Amniotic stem cell (primary cell): ENCODE results near the gene RFPL1.
A peak's percentile ranks its signal among the peaks of the same experiment; 100 is the strongest.
"Not testable (repeated sequence)": the region's sequence is repeated elsewhere in the genome, so short reads cannot be mapped to it uniquely, and the experiment has no call there.

Experiments
- DNase-seq: peaks from one replicate; lab custom pipeline; 2025; lab: John Stamatoyannopoulos, UW

Gene RFPL1

DNA sequence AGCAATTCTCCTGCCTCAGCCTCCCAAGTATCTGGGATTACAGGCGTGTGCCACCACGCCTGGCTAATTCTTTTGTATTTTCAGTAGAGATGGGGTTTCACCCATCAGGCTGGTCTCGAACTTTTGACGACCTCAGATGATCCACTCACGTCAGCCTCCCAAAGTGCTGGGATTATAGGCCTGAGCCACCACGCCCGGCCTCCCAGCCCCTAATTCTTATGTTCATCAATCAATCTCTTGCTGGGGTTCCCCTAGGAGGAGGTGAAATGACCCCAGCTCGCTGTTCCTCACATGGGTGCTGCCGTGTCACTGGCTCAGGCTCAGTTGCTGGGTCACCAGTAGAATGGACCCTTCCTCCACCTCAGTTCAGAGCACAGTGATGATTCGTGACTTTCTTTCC lies at the start of gene RFPL1:
RFPL1 (plus strand) TSS at position 301 of the 400 bp plus-strand sequence.
- not testable (repeated sequence) for DNase-seq

DNA sequence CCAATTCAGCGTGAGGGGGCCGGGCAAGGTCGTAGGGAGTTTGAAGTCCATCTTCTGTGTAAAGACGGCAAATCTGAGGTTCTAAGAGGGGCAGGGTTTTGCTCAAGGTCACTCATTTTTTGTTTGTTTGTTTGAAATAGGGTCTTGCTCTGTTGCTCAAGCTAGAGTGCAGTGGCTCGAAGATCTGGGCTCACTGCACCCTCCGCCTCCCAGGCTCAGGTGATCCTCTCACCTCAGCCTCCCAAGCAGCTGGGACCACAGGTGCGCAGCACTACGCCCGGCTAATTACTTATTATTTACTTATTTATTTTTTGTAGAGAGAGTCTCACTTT lies 49.7 kb upstream of the RFPL1 start:
- no peak for DNase-seq

DNA sequence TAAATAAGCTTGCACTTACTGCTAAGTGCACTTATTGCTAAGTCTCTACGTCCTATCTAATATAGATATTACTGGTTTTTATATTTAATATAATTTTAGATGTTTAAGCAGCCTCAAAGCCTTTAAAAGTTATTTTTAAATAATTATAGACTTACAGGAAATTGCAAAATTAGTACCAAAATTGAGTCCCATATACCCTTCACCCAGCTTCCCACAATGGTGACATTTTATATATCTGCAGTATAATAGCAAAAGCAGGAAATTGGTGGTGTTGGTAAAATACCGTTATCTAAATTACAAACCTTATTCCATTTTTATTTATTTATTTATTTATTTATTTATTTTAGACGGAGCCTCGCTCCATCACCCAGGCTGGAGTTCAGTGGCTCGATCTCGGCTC lies 48.1 kb upstream of the RFPL1 start:
- DNase-seq, result no peak

DNA sequence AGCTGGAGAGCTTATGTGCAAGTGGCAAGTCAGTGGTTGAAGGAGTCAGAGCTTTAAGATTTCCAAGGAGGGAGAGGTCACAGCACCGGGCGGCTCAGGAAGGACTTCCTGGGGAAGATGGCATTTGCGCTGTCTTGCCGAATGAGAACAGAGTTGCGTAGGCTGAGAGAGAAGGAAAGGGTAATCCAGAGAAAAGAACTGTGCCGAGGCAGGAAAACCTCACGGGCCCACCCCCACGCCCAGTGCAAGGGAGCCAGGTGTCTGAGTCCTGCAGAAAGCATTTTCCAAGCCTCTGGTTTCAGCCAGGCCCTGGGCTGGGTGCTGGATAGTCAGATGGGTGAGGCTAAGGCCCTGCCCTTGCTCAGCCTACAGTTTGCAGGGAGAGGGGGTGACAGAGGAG lies 46.8 kb upstream of the RFPL1 start:
- no peak for DNase-seq

DNA sequence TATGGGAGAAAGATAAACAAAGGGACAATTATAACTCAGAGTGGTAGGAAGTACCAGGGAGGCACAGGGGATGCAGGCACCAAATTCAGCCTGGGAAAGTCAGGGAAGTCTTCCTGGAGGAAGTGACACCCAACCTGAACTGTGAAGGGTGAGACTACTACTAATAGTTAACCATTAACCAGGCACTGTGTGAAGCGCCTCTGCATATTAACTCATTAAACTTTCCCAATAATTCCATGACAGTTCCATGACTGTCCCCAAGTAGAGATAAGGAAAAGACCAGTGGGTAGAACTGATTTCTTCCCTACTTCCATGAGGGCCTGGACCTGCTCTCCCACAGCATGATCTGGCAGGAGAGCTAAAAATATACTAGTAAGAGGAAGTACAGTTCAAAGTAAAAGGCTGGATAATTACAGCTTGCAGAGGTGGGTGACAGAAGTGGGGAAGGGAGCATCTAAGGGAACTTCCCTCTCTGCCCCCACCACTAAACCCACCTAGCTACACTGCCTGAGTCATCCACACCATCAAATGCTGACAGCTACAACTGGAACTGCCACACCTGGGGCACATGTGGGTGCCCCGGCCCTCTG lies 45.3 kb upstream of the RFPL1 start:
- no peak for DNase-seq

DNA sequence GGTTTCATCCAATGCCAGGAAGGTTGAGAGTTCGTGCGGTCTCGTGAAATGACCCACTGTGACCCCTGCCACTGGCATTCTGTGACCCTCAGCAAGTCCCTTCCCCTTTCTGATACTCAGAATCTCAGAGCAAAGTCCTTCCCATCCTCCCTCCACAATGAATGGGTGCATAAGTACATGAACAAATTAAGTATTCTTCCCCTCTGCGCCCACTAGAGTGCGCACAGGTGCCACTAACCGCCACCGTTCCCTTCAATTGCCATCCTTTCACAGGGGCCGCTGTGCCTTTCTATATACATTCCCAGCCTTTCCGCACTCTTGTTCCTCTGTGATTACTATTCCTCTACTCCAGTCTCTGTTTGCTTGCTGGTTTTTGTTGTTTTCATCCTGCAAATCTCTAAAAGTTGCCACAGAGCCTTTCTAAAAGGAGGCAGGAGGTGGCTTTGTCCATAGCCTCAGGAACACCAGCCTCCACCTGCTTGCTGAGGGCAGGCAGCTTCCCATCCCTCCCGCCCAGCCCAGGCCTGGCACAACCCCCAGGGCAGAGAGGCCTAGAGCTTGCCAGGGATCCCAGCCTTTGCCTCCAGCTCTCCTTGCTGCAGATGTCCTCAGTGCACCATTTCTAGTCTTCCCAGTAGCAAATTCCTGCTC lies 43.3 kb upstream of the RFPL1 start:
- DNase-seq, result peak; percentile 38

DNA sequence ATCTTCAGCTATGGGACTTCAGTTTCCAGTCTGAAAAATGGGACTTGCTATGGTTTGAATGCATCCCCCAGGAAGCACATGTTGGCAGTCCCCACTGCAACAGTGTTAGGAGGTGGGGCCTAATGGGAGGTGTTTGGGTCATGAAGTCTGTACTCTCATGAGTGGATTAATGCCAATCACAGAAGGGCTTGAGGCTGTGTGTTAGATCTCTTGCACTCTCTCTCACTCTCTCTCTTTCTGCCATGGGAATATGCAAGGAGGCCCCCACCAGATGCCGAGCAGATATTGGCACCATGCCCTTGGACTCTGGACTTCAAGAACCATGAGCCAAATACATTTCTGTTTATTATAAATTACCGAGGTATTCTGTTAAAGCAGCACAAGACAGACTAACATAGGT lies 42.3 kb upstream of the RFPL1 start:
- no peak for DNase-seq

DNA sequence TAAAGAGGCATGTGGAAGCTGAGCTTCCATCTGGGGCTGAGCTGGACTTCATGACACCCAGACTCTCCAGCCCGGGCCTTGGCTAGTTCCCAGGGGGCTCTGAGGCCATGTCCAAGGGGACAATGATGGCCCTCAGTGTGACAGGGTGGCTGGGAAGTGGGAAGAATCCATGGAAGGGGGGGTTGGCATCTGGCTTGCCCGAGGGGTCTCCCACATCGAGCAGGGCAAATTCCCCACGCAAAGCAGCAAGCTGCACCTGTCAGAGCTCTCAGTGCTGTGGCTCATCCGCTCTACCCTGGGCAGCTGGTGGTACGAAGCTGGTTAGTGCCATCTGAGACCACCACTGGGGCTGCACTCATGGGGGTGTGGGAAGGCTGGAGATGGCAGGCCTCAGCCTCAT lies 40.6 kb upstream of the RFPL1 start:
- no peak for DNase-seq

DNA sequence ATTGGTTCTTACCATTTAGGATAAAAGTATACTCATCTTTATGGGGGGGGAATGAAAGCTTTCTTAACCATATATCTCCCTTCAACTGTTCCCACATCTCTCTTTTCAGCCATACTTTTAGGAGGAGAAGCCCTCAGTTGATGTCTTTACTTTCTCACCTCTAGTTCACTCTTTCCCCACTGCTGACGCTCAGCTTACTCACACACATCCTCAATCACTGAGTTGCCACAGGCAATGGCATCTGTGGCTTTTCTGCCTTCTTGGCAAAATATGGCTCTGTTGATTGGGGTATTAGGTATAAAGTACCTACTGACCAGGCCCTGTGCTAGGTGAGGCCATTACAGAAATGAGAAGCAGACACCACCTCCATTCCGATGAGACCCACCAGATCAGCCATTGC lies 37.8 kb upstream of the RFPL1 start:
- no peak for DNase-seq

DNA sequence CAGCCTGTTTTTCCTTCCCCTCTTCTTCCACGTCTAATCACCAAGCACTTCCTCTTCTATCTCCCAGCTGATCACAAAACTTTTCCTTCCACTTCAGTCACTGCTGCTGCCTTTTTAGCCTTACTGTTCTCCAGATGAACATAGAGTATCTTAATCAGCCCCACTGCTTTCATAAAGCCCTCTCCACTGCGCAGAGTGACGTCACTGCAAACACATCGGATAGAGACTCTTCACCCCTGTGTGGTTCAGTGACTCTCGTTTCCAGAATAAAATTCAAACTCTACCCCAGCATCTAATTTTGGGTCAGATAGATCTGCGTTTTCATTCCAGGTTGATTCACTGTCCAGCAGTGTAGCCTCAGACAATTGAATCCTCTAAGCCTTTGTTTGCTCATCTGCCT lies 36.8 kb upstream of the RFPL1 start:
- not testable (repeated sequence) for DNase-seq

DNA sequence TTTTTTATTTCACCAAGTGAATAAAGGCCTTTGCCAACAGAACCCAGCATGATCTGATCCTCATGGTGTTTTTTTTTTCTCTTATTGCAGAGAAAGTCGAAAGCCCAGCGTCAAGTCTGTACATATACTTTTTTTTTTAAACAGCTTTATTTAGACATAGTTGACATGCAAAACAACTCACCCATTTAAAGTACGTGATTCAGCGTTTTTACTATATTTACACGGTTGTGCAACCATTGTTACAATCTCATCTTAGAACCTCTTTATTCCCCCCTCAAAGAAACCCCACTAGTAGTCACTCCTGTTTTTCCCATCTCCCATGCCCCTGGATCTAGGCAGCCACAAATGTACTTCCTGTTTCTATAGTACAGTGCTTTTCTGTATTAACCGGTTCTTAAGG lies 29.4 kb upstream of the RFPL1 start:
- DNase-seq, result no peak

DNA sequence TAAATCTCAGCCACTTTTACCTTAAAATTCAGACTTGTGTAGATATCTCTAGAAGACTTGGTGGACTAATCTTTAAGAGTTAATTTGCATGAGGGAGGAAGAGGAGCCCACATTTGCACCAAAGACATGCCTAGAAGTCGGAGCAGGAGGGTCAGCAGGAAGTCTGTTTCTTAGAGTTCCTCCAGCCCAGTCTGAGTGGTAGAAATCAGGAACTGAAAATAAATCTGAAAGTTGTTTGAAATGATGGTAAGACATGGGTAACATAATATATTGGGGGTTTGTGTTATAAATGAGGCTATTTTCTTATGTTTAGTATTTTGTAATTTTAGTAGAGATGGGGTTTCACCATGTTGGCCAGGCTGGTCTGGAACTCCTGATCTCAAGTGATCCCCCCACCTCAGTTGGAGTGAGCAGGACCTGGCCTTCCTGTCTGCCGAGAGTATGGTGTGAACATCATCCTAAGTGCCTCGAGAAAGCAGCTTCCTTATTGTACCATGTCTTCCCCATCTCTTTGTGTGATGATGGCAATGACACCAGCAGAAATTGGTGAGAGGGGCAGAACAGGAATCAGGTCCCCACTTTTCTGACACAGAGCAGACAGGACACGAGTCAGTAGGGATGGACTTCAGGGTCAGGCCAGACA lies 26.7 kb upstream of the RFPL1 start:
- not testable (repeated sequence) for DNase-seq

DNA sequence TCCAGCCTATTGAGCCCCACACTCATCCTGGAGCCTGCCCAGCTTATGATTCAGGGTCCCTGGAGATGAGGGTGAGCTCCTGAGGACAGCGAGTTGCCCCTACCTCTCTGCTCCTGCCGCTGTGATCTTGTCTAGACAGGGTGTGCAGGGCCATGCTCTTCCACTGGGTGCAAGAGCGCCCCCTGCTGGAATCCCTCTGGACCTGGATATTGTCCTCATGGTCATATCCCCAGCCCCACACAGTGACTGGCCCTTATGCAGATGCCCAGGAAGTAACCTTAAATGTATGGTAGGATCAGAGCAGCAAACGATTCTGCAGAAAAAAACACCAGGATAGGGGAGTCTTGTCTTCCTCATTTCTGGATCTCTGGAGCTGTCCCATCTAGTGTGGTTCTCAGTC lies 25.6 kb upstream of the RFPL1 start:
- not testable (repeated sequence) for DNase-seq

DNA sequence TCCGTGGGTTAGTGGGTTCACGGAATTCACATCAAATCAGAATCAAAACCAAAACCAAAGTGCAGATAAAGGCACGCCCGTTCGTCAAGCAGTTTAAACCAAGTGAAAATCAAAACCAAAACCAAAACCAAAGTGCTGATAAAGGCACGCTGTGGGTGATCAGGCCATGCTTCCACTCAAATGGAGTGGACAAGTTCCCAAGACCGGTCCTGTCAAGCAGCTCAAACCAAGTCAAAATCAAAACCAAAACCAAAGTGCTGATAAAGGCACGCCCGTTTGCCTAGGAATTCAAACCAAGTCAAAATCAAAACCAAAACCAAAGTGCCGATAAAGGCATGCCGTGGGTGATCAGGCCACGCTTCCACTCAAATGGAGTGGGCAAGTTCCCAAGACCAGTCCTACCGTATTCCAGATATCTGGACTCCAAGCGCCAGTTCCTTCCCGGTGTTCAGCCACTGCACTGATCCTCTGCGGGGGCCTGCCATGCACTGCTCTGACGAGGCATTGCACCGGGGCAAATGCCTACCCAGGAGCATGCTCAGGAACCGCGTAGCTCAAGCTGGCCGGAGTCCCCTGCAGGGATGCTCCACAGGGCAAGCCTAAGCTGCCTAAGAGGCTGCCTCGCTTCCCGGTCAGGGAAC lies 23.3 kb upstream of the RFPL1 start:
- not testable (repeated sequence) for DNase-seq

DNA sequence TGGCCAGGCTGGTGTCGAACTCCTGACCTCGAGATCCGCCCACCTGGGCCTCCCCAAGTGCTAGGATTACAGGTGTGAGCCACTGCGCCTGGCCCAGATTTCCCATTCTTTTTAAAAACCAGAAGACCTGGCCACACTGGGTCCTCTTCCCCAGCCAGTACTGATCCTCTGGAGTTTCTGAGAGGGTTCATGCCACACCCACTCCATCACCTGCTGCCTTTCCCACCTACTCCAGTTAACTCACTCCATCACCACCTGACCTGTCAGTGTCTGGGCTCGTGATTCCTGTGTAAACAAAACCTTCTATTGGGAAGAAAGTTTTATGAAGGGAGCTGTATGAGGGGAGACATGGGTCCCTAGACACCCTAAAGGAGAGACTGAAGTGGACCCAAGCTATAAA lies 19.7 kb upstream of the RFPL1 start:
- DNase-seq, result not testable (repeated sequence)

DNA sequence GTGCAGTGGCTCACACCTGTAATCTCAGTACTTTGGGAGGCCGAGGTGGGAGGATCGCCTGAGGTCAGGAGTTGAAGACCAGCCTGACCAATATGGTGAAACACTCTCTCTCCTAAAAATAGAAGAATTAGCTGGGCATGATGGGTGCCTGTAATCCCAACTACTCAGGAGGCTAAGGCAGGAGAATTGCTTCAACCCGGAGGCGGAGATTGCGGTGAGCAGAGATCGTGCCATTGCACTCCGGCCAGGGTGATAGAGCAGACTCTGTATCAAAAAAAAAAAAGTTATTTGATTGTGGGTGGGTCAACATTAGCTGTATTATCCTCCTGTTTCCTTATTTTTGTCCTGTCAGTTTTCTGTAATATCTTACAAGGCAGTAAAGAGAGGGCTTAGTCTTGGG lies 11.9 kb upstream of the RFPL1 start:
- DNase-seq, result no peak

DNA sequence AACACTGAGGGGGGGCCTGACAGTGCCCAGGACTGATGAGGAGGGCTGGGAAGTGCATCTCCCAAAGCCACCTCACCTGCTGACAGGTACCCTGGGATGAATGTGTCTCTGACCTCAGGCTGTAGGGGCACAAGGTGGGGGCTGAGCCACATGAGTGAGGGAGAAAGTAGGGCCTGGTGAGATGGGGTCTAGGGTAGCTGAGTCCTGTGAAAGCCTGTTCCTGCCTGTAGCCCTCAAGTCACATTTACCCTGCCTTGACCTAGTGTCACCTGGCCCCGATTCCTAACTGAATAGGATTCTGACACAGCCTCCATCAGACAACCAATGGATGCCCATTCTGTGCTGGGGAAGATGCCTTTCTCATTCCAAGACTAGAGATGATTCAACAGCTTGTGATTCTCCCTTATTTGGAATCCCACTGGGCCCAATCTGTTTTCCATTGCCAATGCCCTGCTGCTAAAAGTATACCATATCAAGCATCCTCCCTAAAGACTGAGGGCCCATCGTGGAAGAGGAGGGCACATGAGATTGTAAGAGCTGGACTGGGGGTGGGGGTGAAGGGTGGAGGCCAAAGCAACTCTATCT lies 11.1 kb upstream of the RFPL1 start:
- DNase-seq, result no peak

DNA sequence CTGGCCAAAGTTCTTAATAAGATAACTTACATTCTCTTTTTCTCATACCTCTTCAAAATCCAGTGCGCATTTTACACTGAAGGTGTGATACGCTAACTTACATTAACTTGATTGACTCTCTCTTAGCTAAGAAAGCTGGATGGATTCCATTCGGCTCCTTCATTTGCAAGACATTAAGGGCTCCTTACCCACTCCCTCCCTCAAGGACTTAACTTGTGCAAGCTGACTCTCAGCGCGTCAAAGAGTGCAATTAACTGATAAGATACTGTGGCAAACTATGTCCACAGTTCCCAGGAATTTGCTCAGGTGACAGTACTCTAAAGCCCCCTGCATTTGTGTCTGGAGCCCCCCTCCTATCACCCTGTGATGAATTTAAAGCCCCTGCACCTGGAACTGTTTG lies 6.4 kb upstream of the RFPL1 start:
- no peak for DNase-seq

DNA sequence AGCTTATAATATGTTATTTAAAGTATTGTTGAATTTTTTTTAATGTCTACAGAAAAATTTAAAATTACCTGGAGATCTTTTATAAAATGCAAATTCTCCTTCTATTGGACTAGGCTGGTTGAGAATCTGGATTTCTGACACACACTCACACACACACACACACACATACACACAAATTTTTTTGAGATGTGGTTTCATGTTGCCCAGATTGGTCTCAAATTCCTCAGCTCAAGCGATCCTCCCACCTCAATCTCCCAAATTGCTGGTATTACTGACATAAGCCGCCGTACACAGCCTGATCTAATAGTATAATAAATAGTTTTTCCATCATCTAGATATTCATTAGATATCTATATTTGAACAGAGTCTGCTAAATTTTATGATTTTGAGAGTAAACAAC lies 4.5 kb upstream of the RFPL1 start:
- DNase-seq, result no peak

DNA sequence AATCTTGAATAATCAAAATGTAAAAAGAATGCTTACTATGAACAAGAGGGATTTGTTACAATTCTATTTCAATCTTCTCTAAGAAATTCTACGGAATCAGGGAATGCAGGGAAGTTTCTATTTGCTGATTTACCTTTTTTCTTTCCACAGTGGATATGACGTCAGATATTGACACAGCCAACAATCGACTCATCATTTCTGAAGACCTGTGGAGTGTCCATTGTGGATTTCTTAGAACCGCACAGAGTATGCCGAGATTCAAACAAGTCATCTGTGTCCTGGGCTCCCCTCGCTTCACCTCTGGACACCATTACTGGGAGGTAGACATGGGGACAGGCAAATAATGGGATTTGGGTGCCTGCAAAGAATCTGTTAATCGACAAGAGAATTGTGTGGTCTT lies 4.1 kb upstream of the RFPL1 start:
- DNase-seq, result no peak

DNA sequence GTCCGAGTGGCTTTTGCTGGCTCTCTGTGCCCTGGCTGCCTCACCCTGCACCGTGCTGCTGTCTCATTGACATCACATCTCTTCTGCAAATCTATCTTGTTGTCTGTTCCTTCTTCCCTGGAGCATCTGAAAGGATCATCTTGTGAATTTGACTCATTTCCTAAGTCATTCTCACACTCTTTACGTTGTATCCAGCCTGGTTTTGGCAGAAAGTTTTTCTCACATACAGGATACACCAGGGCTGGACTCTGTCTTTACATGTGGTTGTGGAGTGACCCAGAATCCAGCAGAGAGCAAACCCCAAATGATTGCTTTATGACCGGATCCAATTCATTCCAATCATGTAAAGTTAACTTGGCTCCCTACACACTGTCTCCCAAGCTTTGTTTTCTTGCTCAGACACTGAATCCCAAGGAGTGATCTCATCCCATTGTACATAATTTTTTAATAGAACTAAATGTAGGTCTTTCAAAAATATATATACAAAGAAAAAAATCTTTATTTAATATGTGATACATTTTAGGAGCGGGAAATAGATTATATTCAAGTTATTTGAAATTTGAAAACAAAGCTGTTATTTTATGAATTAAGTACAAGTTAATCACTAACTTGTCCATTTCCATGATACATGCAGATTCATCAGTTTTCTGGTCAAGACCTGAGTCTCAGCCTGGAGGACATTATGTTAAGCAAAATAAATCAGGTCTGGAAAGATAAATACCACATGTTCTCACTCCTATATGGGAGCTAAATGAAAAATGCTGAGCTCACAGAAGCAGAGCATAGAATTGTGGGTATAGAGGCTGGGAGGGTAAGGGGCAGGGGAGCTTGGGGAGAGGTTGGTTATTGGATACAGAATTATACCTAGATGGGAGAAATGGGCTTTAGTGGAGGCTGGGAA lies 2.9 kb upstream of the RFPL1 start:
- no peak for DNase-seq

DNA sequence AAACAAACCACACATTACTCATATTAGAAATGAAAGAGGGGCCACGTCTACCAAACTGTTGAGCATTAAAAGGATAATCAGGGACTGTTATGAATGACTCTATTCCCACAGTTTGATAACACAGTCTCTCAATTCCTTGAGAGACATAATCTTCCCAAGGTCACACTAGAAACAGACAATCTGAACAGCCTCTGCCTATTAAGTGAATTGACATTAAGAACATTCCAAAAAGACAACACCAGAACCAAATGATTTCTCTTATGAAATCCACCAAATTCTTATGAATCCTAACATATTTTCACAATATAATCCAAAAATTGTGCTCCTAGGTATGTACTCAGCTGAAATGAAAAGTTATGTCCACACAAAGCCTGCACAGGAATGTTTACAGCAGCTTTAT lies 4.6 kb downstream of the RFPL1 start:
- no peak for DNase-seq
